GM15510 (cell line): ENCODE data around the gene SHFL.

Experiments used
- POLR2A ChIP-seq: IDR thresholded peaks from 3 replicates; pipeline ENCODE4 v1.6.1; 2011; ENCODE audit warnings: borderline replicate concordance; ENCODE audit not compliant: insufficient read length; ENCODE audit errors: extremely low read depth

The SHFL gene

GRCh38 chr19:10085641-10086590, at the start of gene SHFL:
Gene SHFL (plus strand): TSS chr19:10086317. CDS start chr19:10086428, 111 bp downstream.
- TF ChIP-seq POLR2A: peak; percentile 82

- no peak for TF ChIP-seq POLR2A
Measured at GRCh38 chr19:10036601-10037071, 49.5 kb upstream of the SHFL start.

GRCh38 chr19:10037367-10037766, 48.8 kb upstream of the SHFL start:
- no peak for TF ChIP-seq POLR2A

- TF ChIP-seq POLR2A: no peak
Measured at GRCh38 chr19:10037809-10038208, 48.3 kb upstream of the SHFL start.

- TF ChIP-seq POLR2A: no peak
Measured at GRCh38 chr19:10043286-10043927, 42.7 kb upstream of the SHFL start.

- TF ChIP-seq POLR2A: no peak
Measured at GRCh38 chr19:10044390-10044789, 41.7 kb upstream of the SHFL start.

GRCh38 chr19:10045371-10045770, 40.7 kb upstream of the SHFL start:
- no peak for TF ChIP-seq POLR2A

GRCh38 chr19:10049626-10050025, 36.5 kb upstream of the SHFL start:
- no peak for TF ChIP-seq POLR2A

GRCh38 chr19:10052602-10053360, 33.3 kb upstream of the SHFL start:
- no peak for TF ChIP-seq POLR2A

- no peak for TF ChIP-seq POLR2A
Measured at GRCh38 chr19:10061717-10062310, 24.3 kb upstream of the SHFL start.

- TF ChIP-seq POLR2A: no peak
Measured at GRCh38 chr19:10068205-10068604, 17.9 kb upstream of the SHFL start.

- TF ChIP-seq POLR2A: no peak
Measured at GRCh38 chr19:10069046-10069445, 17.1 kb upstream of the SHFL start.

GRCh38 chr19:10070730-10071446, 15.2 kb upstream of the SHFL start:
- TF ChIP-seq POLR2A: no peak

- no peak for TF ChIP-seq POLR2A
Measured at GRCh38 chr19:10074153-10074552, 12.0 kb upstream of the SHFL start.
